ENCODE data around the gene KCNF1.

KCNF1 gene, protein sequence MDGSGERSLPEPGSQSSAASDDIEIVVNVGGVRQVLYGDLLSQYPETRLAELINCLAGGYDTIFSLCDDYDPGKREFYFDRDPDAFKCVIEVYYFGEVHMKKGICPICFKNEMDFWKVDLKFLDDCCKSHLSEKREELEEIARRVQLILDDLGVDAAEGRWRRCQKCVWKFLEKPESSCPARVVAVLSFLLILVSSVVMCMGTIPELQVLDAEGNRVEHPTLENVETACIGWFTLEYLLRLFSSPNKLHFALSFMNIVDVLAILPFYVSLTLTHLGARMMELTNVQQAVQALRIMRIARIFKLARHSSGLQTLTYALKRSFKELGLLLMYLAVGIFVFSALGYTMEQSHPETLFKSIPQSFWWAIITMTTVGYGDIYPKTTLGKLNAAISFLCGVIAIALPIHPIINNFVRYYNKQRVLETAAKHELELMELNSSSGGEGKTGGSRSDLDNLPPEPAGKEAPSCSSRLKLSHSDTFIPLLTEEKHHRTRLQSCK

DNA sequence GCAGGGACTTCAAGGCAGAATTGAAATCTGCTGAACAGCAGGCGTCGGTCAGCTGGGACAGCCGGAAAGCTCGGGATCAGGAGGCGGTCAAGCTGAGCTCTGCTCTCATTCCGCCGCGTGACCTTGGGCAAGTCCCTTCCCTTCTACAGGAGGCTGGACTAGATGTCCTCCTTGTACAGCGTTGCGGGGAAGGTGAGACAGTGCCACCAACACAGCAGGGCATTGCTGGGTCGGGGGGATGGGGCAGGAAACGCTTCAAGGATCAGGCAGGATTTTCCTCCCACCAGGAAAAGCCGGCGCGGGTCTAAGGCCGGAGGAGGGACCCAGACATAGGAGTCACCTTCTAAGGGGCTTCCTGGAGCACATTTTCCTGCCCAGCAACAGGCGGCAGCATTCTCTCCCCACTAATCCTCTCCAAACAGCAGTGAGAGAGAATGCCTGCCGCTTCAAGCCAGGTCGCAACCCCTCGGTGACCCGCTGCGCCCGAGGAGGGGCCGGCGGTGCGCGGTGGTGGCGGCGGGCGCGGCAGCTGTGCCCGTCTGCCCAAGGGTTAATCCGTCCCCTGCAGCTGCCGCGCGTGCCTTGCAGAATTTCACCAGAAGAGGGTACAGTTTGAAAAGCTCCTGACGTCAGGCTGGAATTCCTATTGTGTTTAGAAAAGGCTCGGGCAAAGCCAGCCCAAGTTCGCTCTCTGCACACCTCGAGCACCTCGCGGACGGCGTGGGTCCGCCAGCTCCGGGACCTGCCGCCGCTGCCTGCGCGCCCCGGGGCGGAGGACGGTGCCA is at the start of gene KCNF1:
Gene KCNF1, plus strand, starts transcription at position 644 of the 785 bp plus-strand sequence. CDS start 493 bp downstream, outside the sequence.
- in situ Hi-C loops (cut with MboI; ENCODE audit: low sequenced_read_pairs), result no loop called here
- Histone ChIP-seq H3K27me3 (ENCODE audit: low read depth) (peaks cover 23% of the 10 kb centered on the region), H3K4me3 (peak within 1 kb of the TSS; percentile 17), H3K4me1 (no peaks in the 10 kb centered on the region), H3K36me3 (replicated peaks) (no peaks in the 10 kb centered on the region), H3K9me3 (no peaks in the 10 kb centered on the region)
- peak; percentile 37 to 68 for DNase-seq (ENCODE audit: low spot score in 2 of 2)

GRCh38 chr2:10862330-10862729 is 49.4 kb upstream of the KCNF1 start:
- in situ Hi-C loops (cut with MboI; ENCODE audit: low sequenced_read_pairs), result no loop called here
- peaks cover 24% of the 10 kb centered on the region; the same call in 1 of the 2 replicates for H3K27me3 ChIP-seq (ENCODE audit: low read depth)
- DNase-seq (ENCODE audit: low spot score in 2 of 2), result no peak

GRCh38 chr2:10863047-10863446 is 48.7 kb upstream of the KCNF1 start:
- H3K36me3 ChIP-seq (replicated peaks), result no peaks in the 10 kb centered on the region
- in situ Hi-C loops (cut with MboI; ENCODE audit: low sequenced_read_pairs), result no loop called here
- peaks cover 24% of the 10 kb centered on the region; the same call in 1 of the 2 replicates for H3K27me3 ChIP-seq (ENCODE audit: low read depth)
- DNase-seq (ENCODE audit: low spot score in 2 of 2), result no peak
- H3K4me1 ChIP-seq, result no peaks in the 10 kb centered on the region
- no peak overlapping the region for H3K4me3 ChIP-seq
- no peaks in the 10 kb centered on the region for H3K9me3 ChIP-seq

More at GRCh38 chr2:10862330-10862729, 49.4 kb upstream of the KCNF1 start:
- H3K9me3 ChIP-seq, result no peaks in the 10 kb centered on the region
- H3K4me1 ChIP-seq, result no peaks in the 10 kb centered on the region
- no peaks in the 10 kb centered on the region for H3K36me3 ChIP-seq (replicated peaks)
- H3K4me3 ChIP-seq, result no peak overlapping the region

DNA sequence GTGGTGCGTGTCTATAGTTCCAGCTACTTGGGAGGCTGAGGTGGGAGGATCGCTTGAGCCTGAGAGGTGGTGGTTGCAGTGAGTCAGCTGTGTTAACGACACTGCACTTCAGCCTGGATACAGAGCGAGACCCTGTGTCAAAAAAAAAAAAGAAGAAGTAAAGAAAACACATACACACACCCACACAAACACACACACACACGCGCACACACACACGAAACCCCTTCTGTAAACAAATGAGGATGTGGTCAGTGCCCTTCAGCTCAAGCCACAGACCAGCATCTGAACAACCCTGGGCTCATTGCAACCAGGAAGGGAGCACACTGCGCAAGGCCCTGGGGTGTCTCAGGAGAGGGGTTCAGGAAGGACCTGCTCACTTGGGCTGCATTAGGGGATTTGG is 47.9 kb upstream of the KCNF1 start:
- H3K36me3 ChIP-seq (replicated peaks), result no peaks in the 10 kb centered on the region
- in situ Hi-C loops (cut with MboI; ENCODE audit: low sequenced_read_pairs), result no loop called here
- peaks cover 24% of the 10 kb centered on the region; the same call in 1 of the 2 replicates for H3K27me3 ChIP-seq (ENCODE audit: low read depth)
- H3K4me3 ChIP-seq, result no peak overlapping the region
- H3K9me3 ChIP-seq, result no peaks in the 10 kb centered on the region
- DNase-seq (ENCODE audit: low spot score in 2 of 2), result no peak
- no peaks in the 10 kb centered on the region for H3K4me1 ChIP-seq

- Histone ChIP-seq H3K9me3 (no peaks in the 10 kb centered on the region), H3K27me3 (ENCODE audit: low read depth) (peaks cover 24% of the 10 kb centered on the region; the same call in 1 of the 2 replicates), H3K36me3 (replicated peaks) (no peaks in the 10 kb centered on the region), H3K4me1 (no peaks in the 10 kb centered on the region), H3K4me3 (no peak overlapping the region)
- in situ Hi-C loops (cut with MboI; ENCODE audit: low sequenced_read_pairs), result no loop called here
- DNase-seq (ENCODE audit: low spot score in 2 of 2), result no peak
These were observed 47.5 kb upstream of the KCNF1 start for GRCh38 chr2:10864251-10864650.

GRCh38 chr2:10864861-10865636 is 46.7 kb upstream of the KCNF1 start:
- Histone ChIP-seq H3K36me3 (replicated peaks) (no peaks in the 10 kb centered on the region), H3K9me3 (no peaks in the 10 kb centered on the region), H3K27me3 (ENCODE audit: low read depth) (peaks cover 24% of the 10 kb centered on the region; the same call in 1 of the 2 replicates), H3K4me3 (no peak overlapping the region), H3K4me1 (no peaks in the 10 kb centered on the region)
- no peak for DNase-seq (ENCODE audit: low spot score in 2 of 2)
- in situ Hi-C loops (cut with MboI; ENCODE audit: low sequenced_read_pairs), result no loop called here

DNA sequence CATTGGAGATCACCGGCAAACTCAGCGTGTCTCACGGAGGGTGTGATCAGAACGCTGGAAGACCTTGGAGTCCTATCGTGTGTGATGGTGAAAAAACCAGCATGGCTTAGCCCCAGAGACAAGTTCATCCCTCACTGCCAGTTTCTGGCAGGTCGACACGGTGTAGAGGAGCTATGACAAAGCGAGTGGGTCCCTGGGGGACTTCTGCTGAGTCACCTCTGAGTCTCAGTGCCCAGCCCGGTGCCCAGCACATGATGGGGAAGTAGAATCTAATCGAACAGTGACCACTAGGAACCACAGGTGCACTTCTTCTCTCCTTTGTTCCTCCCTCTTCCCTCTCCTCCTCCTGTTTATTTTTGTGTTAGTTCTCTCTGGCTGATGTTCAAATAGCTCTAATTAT is 45.9 kb upstream of the KCNF1 start:
- DNase-seq (ENCODE audit: low spot score in 2 of 2), result no peak
- Histone ChIP-seq H3K4me3 (no peak overlapping the region), H3K9me3 (no peaks in the 10 kb centered on the region), H3K4me1 (no peaks in the 10 kb centered on the region), H3K36me3 (replicated peaks) (no peaks in the 10 kb centered on the region), H3K27me3 (ENCODE audit: low read depth) (peaks cover 19% of the 10 kb centered on the region; the same call in 1 of the 2 replicates)
- in situ Hi-C loops (cut with MboI; ENCODE audit: low sequenced_read_pairs), result no loop called here

DNA sequence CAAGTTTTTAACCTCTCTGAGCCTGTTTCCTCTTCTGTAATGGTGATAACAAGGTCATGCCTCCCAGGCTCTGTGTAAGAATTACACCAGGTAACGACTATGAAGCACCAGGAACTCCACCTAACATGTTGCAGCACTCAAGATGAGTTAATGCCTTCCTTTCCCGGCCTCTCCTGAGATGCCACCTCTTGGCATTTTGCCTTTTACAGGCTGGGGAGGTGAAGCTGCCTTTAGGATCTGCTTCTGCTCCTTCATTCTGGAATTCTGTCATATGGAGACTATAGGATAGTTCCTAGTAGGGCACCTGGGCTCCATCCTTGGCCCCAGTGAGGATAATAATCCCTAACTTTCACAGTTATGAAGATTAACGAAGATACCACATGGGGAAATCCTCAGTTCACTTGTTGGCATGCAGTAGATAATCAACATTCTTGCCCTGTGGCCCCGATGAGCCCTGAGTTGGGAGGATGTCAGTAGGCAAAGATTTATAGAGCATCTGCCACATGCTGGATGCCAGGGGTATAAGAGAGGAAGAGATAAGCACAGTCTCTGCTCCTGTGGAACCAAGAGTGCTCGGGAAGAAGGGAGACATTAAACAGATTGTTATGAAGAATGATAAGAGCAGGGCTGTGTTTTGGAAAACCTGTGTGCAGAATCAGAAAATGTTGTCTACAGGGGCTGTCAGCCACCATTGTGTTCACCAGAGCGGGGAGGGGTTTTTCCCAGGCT is 43.9 kb upstream of the KCNF1 start:
- Histone ChIP-seq H3K9me3 (no peaks in the 10 kb centered on the region), H3K27me3 (ENCODE audit: low read depth) (peaks cover 15% of the 10 kb centered on the region; the same call in 1 of the 2 replicates), H3K4me3 (no peak overlapping the region), H3K4me1 (no peaks in the 10 kb centered on the region), H3K36me3 (replicated peaks) (no peaks in the 10 kb centered on the region)
- in situ Hi-C loops (cut with MboI; ENCODE audit: low sequenced_read_pairs), result no loop called here
- DNase-seq (ENCODE audit: low spot score in 2 of 2), result no peak

- H3K9me3 ChIP-seq, result no peaks in the 10 kb centered on the region
- in situ Hi-C loops (cut with MboI; ENCODE audit: low sequenced_read_pairs), result no loop called here
- no peak overlapping the region for H3K4me3 ChIP-seq
- H3K36me3 ChIP-seq (replicated peaks), result no peaks in the 10 kb centered on the region
- H3K27me3 ChIP-seq (ENCODE audit: low read depth), result peaks cover 15% of the 10 kb centered on the region; the same call in 1 of the 2 replicates
- DNase-seq (ENCODE audit: low spot score in 2 of 2), result no peak
- H3K4me1 ChIP-seq, result no peaks in the 10 kb centered on the region
These were observed 43.0 kb upstream of the KCNF1 start for GRCh38 chr2:10868465-10869314.

- H3K4me1 ChIP-seq, result no peaks in the 10 kb centered on the region
- no peaks in the 10 kb centered on the region for H3K27me3 ChIP-seq (ENCODE audit: low read depth)
- no peak for DNase-seq (ENCODE audit: low spot score in 2 of 2)
- in situ Hi-C loops (cut with MboI; ENCODE audit: low sequenced_read_pairs), result no loop called here
- H3K9me3 ChIP-seq, result no peaks in the 10 kb centered on the region
- H3K36me3 ChIP-seq (replicated peaks), result no peaks in the 10 kb centered on the region
- no peak overlapping the region for H3K4me3 ChIP-seq
These were observed 39.8 kb upstream of the KCNF1 start for GRCh38 chr2:10871978-10872377.

- H3K4me1 ChIP-seq, result no peaks in the 10 kb centered on the region
- H3K9me3 ChIP-seq, result no peaks in the 10 kb centered on the region
- in situ Hi-C loops (cut with MboI; ENCODE audit: low sequenced_read_pairs), result no loop called here
- H3K27me3 ChIP-seq (ENCODE audit: low read depth), result no peaks in the 10 kb centered on the region
- no peak overlapping the region for H3K4me3 ChIP-seq
- DNase-seq (ENCODE audit: low spot score in 2 of 2), result no peak
- no peaks in the 10 kb centered on the region for H3K36me3 ChIP-seq (replicated peaks)
These were observed 38.6 kb upstream of the KCNF1 start for GRCh38 chr2:10873171-10873570.

DNA sequence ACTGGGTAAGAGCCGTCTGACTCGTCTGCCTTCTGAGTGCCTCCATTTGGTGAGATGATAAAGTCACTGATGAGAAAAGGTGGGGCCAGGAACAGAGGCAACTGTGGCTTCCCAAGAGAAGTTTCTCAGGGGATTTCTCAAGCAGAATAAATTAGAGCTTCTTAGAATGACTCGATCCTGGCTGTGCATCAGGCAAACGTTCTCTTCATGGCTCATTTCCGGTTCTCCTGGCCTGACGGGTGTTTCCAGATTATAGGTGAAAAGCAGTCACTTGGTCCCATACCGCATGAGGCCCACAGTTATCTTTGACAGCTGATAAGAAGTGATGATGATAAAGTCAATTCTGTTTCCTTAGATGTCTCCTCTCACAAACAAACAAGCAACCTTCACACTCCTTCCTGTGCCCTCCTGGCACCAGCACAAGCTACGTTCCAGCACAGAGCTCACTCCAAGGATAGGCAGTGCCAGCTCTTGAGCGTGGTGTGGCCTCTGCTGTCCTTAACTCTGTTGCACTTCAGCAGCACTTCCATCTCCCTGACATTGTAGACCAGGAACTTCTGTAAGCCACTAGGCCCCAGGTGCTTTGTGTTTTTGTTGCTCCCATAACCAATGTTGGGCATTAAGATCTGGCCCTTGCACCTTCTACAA is 37.8 kb upstream of the KCNF1 start:
- in situ Hi-C loops (cut with MboI; ENCODE audit: low sequenced_read_pairs), result no loop called here
- Histone ChIP-seq H3K4me3 (no peak overlapping the region), H3K36me3 (replicated peaks) (no peaks in the 10 kb centered on the region), H3K9me3 (no peaks in the 10 kb centered on the region), H3K4me1 (no peaks in the 10 kb centered on the region), H3K27me3 (ENCODE audit: low read depth) (no peaks in the 10 kb centered on the region)
- DNase-seq (ENCODE audit: low spot score in 2 of 2), result no peak

Data from HAP-1 (cell line).